Epithelial cell of alveolus of lung (primary cell): Measurements from ENCODE around the gene SH3D21. TPM values are rescaled to one million over a fixed set of nuclear protein-coding genes. Genes with fewer than 3 reads are reported as not detected.

Experiments used
- total RNA-seq: library from RNA; depleted of rRNA; stranded (reverse); fragments of >200 nt; gene quantifications from 2 replicates; pipeline ENCODE4 v1.2.1, GENCODE V29; 2015

The SH3D21 gene
- 1.3 and 4.9 TPM in 2 replicates for total RNA-seq

DNA sequence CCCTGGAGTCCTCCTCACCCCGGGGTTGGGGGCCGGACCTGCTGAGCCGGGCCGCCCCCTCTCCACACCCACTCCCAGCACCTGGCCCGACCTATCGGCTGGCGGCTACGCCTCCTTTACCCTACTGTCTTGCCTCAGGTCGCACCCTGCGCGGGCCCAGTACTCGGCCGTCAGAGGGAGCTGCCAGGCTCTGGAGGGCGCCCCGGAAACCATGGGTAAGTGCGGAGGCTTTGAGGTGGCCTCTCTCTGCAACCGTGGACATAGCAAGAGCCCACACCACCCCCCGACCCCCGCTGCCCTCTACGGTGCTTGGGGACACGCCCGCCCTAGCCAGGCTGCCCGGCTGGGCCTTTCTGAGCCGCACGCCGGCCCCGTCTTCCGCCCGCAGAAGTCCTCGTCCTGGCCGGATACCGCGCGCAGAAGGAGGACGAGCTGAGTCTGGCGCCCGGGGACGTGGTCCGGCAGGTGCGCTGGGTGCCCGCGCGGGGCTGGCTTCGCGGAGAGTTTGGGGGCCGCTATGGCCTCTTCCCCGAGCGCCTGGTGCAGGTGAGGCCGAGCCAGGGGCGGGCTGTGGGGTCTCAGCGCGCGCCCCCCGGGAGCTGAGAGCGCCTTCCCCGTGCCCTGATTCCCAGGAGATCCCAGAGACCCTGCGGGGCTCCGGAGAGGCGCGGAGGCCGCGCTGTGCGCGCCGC, at the start of gene SH3D21:
Gene SH3D21, plus strand, starts transcription at position 159 of the 692 bp plus-strand sequence. Its CDS starts 53 bp downstream, at position 212.

GRCh38 chr1:36323636-36324352, 17.6 kb downstream of the SH3D21 start, which contains the start of gene EVA1B:
TSS of gene EVA1B (minus strand) at chr1:36323645. CDS start at chr1:36323037, 608 bp downstream.

Other genes starting within 250 kb of the SH3D21 start
- 0.24 TPM in 1 of 2 replicates, not detected in the other for gene TEKT2, start 222.3 kb upstream of the SH3D21 start, total RNA-seq
- 31.2 and 57.4 TPM in 2 replicates for gene ADPRS, start 217.5 kb upstream of the SH3D21 start, total RNA-seq
- 0.24 and 1.8 TPM in 2 replicates for gene COL8A2, start 181.1 kb upstream of the SH3D21 start, total RNA-seq
- gene TRAPPC3, start 156.9 kb upstream of the SH3D21 start, total RNA-seq = 66.5 and 102 TPM in 2 replicates
- 148 and 160 TPM in 2 replicates for gene MAP7D1, start 150.2 kb upstream of the SH3D21 start, total RNA-seq
- 80.8 and 120 TPM in 2 replicates for gene THRAP3, start 81.9 kb upstream of the SH3D21 start, total RNA-seq
- gene EVA1B, start 17.3 kb downstream of the SH3D21 start, total RNA-seq = 239 and 247 TPM in 2 replicates
- 10.7 and 14.4 TPM in 2 replicates for gene STK40, start 79.6 kb downstream of the SH3D21 start, total RNA-seq
- 28.8 and 36.8 TPM in 2 replicates for gene LSM10, start 91.5 kb downstream of the SH3D21 start, total RNA-seq
- gene OSCP1, start 144.1 kb downstream of the SH3D21 start, total RNA-seq = 10.5 and 11.9 TPM in 2 replicates
- 79.3 and 108 TPM in 2 replicates for gene MRPS15, start 158.0 kb downstream of the SH3D21 start, total RNA-seq
- under 0.01 and 4.0 TPM in 2 replicates for gene CSF3R, start 176.5 kb downstream of the SH3D21 start, total RNA-seq